GM21576 (cell line): ENCODE results near the gene C1orf21.
A peak's percentile ranks its signal among the peaks of the same experiment; 100 is the strongest.
"Not testable (repeated sequence)": the region's sequence is repeated elsewhere in the genome, so short reads cannot be mapped to it uniquely, and the experiment has no call there.

Experiments
- ATAC-seq: cut with Tn5 transposase; IDR thresholded peaks from one replicate; pipeline ENCODE4 v1.9.1; 2021; ENCODE audit warnings: mild to moderate bottlenecking, moderate library complexity; ENCODE audit not compliant: unreplicated experiment

Gene C1orf21, protein sequence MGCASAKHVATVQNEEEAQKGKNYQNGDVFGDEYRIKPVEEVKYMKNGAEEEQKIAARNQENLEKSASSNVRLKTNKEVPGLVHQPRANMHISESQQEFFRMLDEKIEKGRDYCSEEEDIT

DNA sequence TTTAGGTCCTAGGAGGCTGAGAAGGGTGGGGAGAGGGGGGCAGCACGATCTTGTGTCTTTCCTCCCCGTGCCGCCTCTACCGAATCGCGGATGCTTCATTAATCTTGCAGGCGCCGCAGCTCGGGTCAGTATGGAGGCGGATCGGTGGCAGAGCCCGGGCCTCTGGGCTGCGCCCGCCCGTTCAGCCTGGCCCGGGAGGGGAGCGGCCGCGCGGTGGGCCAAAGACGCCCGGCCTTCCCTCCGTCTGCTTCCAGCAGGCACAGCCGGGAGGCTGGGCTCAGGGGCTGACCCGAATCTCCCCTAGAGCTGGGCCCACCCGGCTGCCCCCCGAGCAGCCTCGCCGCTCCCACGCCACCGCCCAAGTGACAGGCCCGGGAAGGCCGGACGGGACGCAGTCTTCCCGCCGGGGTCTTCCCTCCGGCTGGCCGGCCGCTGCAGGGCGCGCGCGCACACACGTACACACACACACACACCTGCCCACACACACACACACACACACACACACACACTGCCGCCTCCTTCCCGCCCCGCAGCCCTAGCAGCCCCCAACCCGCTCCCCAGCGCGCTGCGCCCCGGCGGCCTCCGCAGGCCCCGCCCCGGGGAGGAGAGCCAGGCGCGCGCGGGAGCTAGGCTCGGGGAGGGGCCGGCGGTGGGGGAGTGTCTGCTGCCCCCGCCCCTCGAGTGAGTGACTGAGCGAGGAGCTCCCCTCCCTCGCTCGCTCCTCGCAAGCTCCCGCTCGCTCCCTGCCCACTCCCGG lies at the start of gene C1orf21:
Gene C1orf21, plus strand, starts transcription at position 718 of the 757 bp plus-strand sequence. CDS start 90,481 bp downstream, outside the sequence.
- ATAC-seq = peak; percentile 79

DNA sequence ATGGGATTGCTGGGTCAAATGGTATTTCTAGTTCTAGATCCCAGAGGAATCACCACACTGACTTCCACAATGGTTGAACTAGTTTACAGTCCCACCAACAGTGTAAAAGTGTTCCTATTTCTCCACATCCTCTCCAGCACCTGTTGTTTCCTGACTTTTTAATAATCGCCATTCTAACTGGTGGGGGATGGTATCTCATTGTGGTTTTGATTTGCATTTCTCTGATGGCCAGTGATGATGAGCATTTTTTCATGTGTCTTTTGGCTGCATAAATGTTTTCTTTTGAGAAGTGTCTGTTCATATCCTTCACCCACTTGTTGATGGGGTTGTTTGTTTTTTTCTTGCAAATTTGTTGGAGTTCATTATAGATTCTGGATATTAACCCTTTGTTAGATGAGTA lies 49.0 kb upstream of the C1orf21 start:
- not testable (repeated sequence) for ATAC-seq

DNA sequence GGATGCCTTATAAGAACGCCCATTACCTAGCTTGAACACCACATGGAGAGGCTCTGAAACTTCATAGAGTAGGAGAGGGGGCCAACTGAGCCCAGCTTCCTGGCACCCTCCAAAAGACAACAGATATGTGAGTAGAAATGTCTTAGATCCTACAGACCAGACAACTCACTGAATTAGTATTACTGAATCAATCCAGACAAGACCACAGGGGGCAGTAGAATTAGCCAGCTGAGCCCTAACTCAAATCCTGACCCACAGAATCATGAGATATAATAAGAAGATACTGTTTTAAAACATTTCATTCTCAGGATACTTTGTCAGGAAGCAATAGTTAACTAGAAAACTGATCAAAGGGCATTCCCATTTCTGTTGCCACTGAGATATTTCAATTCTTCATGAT lies 45.8 kb upstream of the C1orf21 start:
- no peak for ATAC-seq

DNA sequence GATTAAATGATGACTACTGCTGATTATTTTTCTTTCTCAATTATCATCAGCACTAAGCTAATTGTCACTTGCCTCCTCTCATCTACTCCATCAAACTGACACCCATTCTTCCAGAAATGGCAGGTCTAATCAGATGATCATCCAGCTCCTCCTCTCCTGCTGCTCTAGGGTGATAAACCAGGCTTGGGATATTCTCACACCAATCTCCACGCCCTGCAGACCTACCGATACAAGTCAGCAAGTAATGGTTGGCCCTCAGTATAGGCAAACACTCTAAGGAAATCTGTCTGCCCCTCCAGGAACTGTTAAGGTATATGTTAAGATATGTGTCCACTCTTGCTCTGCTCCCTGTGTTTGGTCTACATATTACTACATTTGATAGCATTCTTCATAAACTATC lies 36.3 kb upstream of the C1orf21 start:
- no peak for ATAC-seq

DNA sequence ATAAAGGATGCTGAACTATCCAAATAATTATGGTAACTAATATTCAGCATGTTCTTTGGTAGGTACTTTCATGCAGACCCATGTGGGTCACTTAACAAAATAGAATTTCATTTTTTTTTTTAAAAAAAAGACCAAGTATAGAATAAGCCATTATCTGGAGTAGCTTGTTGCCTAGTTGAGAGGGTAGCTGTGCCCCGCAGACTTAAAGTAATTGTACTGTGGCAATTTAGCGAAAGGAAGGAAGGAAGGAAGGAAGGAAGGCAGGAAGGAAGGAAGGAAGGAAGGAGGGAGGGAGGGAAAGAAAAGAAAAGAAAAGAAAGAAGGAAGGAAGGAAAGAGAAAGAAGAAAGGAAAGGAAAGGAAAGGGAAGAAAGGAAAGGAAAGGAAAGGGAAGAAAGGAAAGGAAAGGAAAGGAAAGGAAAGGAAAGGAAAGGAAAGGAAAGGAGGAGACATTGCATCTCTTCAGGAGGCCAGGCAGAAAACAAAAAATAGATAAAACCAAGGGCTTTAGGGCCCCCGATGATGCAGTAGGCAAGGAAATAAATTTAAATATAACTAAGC lies 35.3 kb upstream of the C1orf21 start:
- no peak for ATAC-seq

DNA sequence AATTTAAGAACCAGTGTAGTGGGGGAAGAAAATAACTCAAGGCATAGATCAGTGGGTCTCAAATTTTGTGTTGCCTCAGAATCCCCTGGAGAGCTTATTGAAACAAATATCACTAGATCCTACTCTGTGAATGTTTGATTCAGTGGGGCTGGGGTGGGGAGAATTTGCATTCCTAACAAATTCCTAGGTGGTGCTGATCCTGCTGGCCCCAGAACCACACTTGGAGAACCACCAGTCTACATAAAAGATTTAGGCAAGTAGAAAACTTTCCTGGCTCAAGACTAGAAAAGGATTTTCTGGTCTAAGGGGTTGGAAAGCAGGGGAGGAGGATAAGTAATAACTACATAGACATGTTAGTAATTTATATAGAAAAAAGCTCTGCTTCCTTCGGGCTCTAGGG lies 34.1 kb upstream of the C1orf21 start:
- no peak for ATAC-seq

DNA sequence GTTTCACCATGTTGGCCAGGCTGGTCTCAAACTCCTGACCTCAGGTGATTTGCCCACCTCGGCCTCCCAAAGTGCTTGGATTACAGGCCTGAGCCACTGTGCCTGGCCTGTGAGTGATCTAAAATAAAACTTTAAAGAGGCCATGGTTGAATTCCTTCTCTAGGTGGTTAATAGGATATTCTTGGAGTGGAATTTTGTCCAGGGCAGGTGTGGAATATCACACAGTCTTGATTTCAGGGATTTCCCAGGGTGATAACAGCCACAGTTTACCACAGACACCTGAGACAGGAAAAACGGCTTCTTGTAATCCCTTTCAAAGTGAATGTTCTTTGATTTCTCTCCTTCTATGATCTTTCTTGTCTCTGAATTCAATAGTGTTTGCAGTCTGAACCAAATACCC lies 32.1 kb upstream of the C1orf21 start:
- no peak for ATAC-seq

DNA sequence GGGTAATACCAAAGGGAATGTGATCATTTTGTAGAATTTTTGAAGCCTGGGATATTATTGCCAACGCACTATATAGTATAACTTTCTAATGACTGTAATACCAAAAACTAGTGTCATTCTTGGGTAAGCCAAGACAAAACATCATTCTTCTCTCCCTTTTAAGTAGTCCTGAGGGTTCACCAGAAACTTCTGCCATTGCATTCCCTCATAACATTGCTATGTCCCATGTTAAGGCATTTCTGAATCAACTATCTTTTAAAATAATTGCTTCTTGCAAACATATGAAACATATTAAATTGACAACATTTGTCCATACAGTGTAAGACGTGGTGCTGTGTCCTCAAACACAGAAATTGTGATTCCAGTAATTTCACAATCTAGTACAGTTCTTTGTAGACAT lies 29.9 kb upstream of the C1orf21 start:
- no peak for ATAC-seq

DNA sequence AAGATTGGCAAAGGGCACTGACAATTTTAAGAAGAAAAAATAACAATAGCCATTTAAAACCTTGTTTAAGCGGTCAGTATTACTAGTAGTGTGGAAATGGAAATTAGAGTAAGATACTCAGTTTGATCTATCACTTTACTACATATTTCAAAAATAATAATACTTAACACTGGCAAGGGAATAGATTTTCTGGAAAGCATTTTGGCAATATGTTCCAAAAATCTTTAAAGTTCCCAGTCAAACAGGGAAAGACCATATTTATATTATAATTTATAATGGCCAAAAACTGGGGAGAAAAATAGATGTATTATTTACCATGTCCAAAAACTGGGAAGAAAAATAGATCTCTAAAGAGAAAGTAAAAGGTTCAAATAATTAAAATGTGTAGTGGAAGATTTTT lies 28.6 kb upstream of the C1orf21 start:
- no peak for ATAC-seq

DNA sequence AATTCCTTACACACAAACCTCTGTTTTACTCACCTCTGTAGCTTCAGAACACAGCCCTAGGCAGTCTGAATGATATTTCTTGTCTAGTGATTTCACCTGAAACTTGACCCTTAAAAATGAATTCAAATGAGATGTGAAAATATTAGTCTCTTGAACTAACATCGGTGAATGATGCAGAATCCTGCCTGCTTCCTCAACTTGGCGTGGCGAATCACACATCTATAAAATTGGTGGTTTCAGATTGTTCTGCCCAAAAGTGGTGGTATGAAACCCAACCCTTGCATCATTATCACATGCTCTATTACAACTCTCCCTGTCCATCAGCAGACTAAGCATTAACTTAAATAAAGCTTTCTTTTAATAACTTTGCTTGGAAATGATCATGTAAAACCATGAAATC lies 26.9 kb upstream of the C1orf21 start:
- peak; percentile 55 for ATAC-seq

DNA sequence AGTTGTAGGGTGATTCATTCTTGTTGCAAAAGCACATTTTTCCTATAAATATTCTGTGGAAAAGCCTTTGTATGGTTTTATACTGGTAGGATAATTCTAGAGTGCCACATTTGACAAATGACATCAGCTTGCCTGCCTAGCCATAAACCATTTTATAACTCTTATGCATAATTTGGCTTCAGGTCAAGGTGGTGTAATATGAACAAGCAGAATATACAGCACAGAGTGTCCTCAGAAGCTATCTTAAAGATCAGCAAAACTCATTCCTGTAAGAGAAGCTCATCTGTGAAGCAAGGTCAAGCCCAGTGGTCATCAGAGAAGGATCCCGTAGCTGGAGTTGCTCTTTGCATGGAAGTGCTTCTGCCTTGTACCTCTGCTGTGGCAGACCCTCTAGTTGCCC lies 24.0 kb upstream of the C1orf21 start:
- no peak for ATAC-seq

DNA sequence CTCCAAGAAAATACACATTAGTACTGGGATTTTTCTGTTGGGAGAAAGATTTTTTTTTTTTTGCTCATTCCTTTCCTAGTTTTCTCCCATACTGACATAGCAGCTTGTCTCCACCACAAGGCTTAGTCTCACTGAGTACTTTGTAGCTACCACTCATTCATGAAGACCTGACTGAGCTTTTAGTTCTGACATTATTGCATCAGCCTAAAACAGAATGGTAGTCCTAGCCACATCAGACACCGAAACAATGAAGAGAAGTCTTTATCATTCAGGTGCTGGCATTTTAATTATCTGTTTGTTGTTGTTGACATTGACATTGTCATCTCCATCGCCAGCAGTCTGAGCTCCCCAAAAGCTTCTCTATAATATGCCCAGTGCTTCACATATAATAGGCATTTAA lies 21.1 kb upstream of the C1orf21 start:
- no peak for ATAC-seq

DNA sequence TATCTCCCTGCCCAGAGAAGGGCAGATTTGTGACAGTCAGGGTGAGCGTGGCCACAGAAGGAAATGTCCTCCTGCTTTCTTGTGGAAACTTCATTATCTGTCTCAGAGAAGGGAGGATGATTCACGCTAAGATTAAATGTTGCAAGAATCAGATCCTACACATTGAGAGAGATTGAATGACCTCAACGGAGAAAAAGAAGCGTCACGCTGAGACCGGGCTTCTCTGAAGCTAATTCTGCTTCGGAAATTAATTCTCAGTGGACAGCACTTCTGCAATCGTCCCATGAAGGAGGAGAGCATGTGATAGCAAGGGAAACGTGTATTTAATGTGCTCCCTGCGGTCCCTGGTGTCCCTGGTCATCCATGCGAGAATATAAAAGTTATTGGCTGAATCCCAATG lies 19.8 kb upstream of the C1orf21 start:
- ATAC-seq = no peak

DNA sequence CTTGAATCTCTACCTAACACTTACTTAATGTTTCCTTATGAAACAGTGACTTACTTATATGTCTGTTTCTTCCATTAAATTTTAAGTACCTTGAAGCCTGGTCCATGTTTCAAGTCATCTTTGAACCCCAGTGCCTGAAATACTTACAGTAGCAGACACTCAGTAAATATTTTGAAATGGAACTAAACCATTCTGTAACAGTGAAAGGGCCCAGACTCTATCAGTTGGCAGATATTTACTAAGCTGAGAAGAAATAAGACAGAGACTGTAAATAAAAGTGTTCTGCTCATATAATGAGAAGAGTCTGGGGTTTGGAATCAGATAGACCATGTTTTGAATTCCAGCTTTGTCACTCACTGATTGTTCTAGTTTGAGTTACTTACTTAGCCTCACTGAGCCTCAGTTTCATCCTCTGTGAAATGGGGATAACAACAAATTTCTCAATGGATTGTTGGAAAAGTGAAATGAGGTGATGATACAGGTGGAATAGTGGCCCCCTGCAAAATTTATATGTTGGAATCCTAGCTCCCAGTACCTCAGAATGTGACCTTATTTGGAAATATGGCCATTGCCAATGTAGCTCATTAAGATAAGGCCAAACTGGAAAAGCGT lies 19.3 kb upstream of the C1orf21 start:
- ATAC-seq = no peak

DNA sequence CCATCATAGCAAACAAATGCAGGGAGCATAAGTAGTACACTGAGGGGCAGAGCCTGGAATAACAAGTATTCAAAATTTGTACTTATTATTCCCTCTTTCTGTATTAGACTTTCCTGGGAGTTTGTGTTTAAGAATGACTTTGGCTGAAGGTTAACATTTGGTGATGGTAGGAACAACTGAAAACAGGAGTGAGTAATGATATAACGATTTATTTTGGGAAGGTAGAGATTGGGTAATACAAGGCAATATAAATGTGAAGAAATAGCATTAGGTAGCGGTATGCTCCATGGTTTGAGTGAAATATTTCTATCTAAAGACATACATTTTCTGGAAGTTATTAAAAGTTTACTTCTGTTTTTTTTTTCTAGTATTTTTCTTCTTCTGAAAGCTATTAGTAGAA lies 18.5 kb upstream of the C1orf21 start:
- ATAC-seq = no peak

DNA sequence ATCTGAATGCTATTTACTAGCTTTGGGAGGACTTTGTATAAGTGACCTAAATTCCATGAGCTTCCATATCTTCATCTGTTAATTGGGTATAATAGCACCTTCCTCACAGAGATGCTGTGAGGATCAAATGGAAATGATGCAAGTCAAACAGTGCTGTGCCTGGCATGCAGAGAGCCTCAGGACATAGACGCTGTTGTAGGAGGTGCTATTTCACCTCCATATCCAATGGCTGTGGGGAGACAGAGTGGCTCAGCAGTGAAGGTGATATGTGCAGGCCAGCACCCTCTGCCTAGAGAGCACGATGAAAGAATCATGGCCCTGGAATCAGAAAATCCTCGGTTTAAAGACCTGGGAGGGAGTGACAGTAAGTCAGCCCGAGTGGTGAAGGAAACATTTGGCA lies 16.0 kb upstream of the C1orf21 start:
- no peak for ATAC-seq

DNA sequence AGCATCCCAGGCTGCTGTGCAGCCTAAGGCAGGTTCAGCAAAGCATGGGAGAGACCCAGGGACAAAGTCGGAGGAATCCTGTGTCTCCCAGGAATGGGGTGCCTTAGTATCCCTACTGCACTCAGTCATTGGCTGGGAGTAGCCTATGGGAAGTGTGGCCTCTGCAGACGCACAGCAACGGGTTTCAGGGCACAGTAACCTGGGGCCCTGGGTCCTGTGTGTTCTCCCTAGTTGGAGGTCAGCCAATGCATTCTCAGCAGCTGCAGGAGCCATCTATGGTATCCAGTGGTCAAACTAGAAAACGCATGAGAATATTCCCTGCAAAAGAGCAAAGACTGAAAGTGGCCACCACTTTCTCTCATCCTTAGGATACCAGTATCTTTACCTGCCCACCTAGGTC lies 13.7 kb upstream of the C1orf21 start:
- ATAC-seq = no peak

DNA sequence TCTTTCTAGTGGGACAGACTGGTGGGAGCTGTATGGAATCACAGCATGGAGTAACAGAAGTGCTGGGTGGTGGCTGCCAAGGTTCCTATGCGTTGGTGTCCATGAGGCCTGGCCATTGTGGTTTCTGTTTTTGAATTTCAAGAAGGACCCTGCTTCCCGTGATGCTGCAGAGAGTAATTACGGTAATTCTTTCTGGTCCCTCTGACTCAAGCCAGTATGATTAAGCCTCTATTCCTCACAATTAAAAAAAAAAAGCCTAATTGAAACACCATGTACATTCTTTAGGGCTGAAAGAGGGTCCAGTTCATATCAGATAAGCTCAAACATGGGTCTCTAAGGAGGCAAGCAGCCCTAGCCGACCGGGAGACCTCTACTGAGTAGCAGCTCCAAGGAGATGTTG lies 10.5 kb upstream of the C1orf21 start:
- no peak for ATAC-seq

DNA sequence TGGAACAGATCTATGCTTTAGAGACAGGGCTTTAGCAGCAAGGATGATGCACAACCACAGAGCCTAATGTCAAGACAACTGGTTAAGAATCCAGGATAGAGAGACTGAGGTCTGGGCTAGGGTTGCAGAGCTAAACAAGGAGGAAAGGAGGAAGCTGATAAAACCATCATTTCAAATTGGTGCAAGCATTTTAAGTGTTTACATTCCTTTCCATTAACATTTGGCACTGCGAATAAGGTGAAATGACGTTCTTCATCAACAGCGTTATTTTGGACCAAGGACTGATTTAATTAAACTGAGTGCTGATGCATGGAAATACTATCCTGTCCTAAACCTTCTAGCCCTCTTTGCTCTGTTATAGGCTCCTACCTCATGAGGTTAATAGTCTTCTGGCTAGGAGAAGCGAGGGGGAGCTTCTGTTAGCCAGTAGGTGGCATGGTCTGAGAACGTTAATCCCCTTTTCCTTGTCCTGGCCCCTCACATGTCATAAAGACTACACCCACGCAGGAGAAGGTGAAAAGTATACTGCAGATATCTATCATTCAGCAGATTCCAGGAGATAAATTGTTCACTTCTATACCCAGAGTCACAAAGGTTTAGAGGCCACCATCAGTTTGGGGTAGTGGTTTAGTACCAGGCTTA lies 7.6 kb upstream of the C1orf21 start:
- ATAC-seq = no peak

DNA sequence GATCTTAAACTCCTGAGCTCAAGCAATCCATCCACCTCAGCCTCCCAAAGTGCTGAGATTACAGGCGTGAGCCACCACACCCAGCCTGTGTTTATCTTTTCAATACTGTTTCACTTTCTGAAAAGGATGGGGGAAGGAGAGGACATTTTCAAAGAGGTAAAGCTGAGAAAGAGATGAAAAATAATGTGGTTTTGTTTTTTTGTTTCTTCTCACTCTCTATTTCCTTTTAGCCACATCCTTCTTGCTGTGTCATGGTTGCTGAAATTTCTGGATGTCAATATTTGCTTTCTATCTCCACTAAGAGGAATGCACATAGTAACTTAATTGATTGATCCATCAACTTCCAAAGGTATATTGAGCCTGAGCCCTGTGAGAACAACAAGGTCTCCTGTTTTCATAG lies 6.4 kb upstream of the C1orf21 start:
- ATAC-seq = no peak

DNA sequence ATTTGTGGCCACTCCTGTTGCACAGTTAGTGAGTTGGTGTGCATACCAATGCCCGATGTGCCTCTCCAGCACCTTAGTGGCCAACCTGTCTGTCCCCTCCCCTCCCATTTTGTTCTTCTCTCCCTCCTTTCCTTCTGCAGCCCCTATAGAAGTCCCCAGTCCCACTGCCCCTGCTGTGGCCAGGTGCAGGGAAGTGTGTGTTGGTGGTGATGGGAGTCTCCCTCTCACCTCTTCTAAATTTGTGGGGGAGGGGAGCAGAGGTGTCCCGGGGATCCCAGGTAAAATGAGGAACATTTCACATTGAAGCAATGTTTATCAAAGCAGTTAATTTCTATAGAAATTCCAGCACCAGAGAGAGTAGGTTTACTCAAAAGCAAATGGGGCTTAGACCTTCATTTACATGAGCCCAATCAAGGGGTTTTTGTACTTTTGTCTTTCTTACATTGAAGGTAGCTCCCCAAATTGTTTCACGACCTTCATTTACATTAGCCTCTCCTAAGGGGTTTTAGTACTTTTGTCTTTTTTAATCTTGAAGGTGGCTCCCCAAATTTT lies 3.0 kb upstream of the C1orf21 start:
- ATAC-seq = no peak
